GM23338 (cell line): ENCODE results near the gene SMIM13. TPM values are rescaled to one million over a fixed set of nuclear protein-coding genes. Genes with fewer than 3 reads are reported as not detected.

Source experiments
- ATAC-seq: fragments of 200-7000 bp; cut with Tn5 transposase; 3 replicates; pipeline ENCODE4 v1.9.1; 2020
- DNase-seq: peaks from one replicate; pipeline ENCODE4 v3.0.0-alpha.2; 2015; ENCODE audit warnings: low spot score
- H2AFZ ChIP-seq: fragments of 200-600 bp; sonication (generic); 2 replicates; pipeline ENCODE4 v1.8.0; 2016; ENCODE audit warnings: antibody characterized with exemption, mild to moderate bottlenecking, moderate library complexity
- H3F3A ChIP-seq: fragments of 200-600 bp; sonication (generic); replicated peaks from 2 replicates; pipeline ENCODE4 v1.8.0; 2017; ENCODE audit warnings: antibody characterized with exemption, mixed run types, low read depth
- H3K27ac ChIP-seq: fragments of 200-600 bp; sonication (generic); 2 replicates; pipeline ENCODE4 v1.6.1; 2016; ENCODE audit warnings: low read depth
- H3K27me3 ChIP-seq: fragments of 200-600 bp; sonication (generic); 2 replicates; pipeline ENCODE4 v1.8.0; 2016; ENCODE audit warnings: mild to moderate bottlenecking, mixed run types, moderate library complexity; ENCODE audit not compliant: insufficient read depth
- H3K36me3 ChIP-seq: fragments of 200-600 bp; sonication (generic); 2 replicates; pipeline ENCODE4 v1.8.0; 2016; ENCODE audit warnings: mild to moderate bottlenecking; ENCODE audit not compliant: insufficient read depth
- H3K4me1 ChIP-seq: fragments of 200-600 bp; sonication (generic); 2 replicates; pipeline ENCODE4 v1.8.0; 2016; ENCODE audit warnings: mild to moderate bottlenecking, moderate library complexity; ENCODE audit not compliant: insufficient read depth
- H3K4me2 ChIP-seq: fragments of 200-600 bp; sonication (generic); 2 replicates; pipeline ENCODE4 v1.7.1; 2017; ENCODE audit warnings: mixed run types
- H3K4me3 ChIP-seq: fragments of 200-600 bp; sonication (generic); 2 replicates; pipeline ENCODE4 v1.6.1; 2016; ENCODE audit warnings: mixed run types
- H3K79me2 ChIP-seq: fragments of 200-600 bp; sonication (generic); replicated peaks from 2 replicates; pipeline ENCODE4 v1.8.0; 2017; ENCODE audit warnings: mild to moderate bottlenecking; ENCODE audit not compliant: insufficient read depth
- H3K9me2 ChIP-seq: fragments of 200-600 bp; sonication (generic); 2 replicates; pipeline ENCODE4 v1.8.0; 2017; ENCODE audit not compliant: insufficient read depth
- H4K20me1 ChIP-seq: fragments of 200-600 bp; sonication (generic); replicated peaks from 2 replicates; pipeline ENCODE4 v1.8.0; 2017; ENCODE audit warnings: mild to moderate bottlenecking; ENCODE audit not compliant: insufficient read depth
- H3K27ac Mint-ChIP-seq: 2 replicates; pipeline ENCODE4 v1.8.0; 2020; ENCODE audit warnings: inconsistent platforms, mild to moderate bottlenecking, moderate library complexity, mixed read lengths
- H3K27me3 Mint-ChIP-seq: 3 replicates; pipeline ENCODE4 v1.8.0; 2022; ENCODE audit warnings: low read depth, mild to moderate bottlenecking, moderate library complexity, mixed read lengths, inconsistent platforms; ENCODE audit not compliant: insufficient read depth, poor library complexity
- H3K36me3 Mint-ChIP-seq: 3 replicates; pipeline ENCODE4 v1.8.0; 2021; ENCODE audit warnings: low read depth, mild to moderate bottlenecking, inconsistent platforms, moderate library complexity, mixed read lengths
- H3K4me1 Mint-ChIP-seq: 3 replicates; pipeline ENCODE4 v1.8.0; 2020; ENCODE audit warnings: mild to moderate bottlenecking, inconsistent platforms, mixed read lengths
- H3K4me3 Mint-ChIP-seq: 3 replicates; pipeline ENCODE4 v1.8.0; 2021; ENCODE audit warnings: moderate library complexity, mild to moderate bottlenecking, inconsistent platforms, mixed read lengths
- H3K9me3 Mint-ChIP-seq: 3 replicates; pipeline ENCODE4 v1.8.0; 2020; ENCODE audit warnings: moderate library complexity, mild to moderate bottlenecking, inconsistent platforms, mixed read lengths
- CTCF ChIP-seq, 2 experiments: fragments of 200-600 bp in 1 of 2; sonication (generic) in 1 of 2; conservative IDR thresholded peaks; 2 replicates each; pipeline versions ENCODE4 v1.5.1 to v1.6.1; 2016 to 2017; ENCODE audit warnings: antibody characterized with exemption in 2 of 2, low read depth in 2 of 2, mild to moderate bottlenecking in 2 of 2, moderate library complexity in 1 of 2
- NANOG ChIP-seq: IDR thresholded peaks from 2 replicates; pipeline ENCODE4 v1.6.1; 2016; ENCODE audit warnings: antibody characterized with exemption, borderline replicate concordance
- ZNF331 ChIP-seq: fragments of 250-450 bp; sonication (Bioruptor Pico); IDR thresholded peaks from 2 replicates; pipeline ENCODE4 v1.5.0; 2020; ENCODE audit warnings: low read depth, mild to moderate bottlenecking, moderate library complexity
- ZNF462 ChIP-seq: fragments of 250-450 bp; sonication (Bioruptor Pico); IDR thresholded peaks from 2 replicates; pipeline ENCODE4 v1.5.0; 2020; ENCODE audit warnings: mild to moderate bottlenecking, moderate library complexity
- polyA plus RNA-seq: library from polyadenylated mRNA; unstranded; fragments of >200 nt; fragmentation: Nextera tagmentation; extraction: Ambion mirVana; gene quantifications from 2 replicates; pipeline ENCODE4 v1.2.1, GENCODE V29; 2016
- total RNA-seq: library from RNA; depleted of rRNA; stranded (reverse); fragments of >200 nt; shearing (Covaris generic); gene quantifications from 2 replicates; pipeline ENCODE4 v1.2.3, GENCODE V29; 2014

Gene SMIM13
- total and polyA plus RNA-seq, 2 experiments from 2014 or later = 7.2 to 12.7 TPM

- peaks cover 95% of the 10 kb centered on the region for H3K79me2 ChIP-seq
- Mint-ChIP-seq H3K27me3 (peaks cover 2% of the 10 kb centered on the region), H3K4me3 (no peak overlapping the region)
These were observed 28.7 kb downstream of the SMIM13 start for GRCh38 chr6:11122380-11122779.

GRCh38 chr6:11123978-11124377 is 30.3 kb downstream of the SMIM13 start:
- no peaks in the 10 kb centered on the region for H3K27me3 ChIP-seq
- H3K4me3 ChIP-seq = no peak overlapping the region
- no peak overlapping the region for H2AFZ ChIP-seq
- peaks cover 18% of the 10 kb centered on the region for H4K20me1 ChIP-seq
- H3F3A ChIP-seq = no peaks in the 10 kb centered on the region
- peaks cover 2% of the 10 kb centered on the region for H3K27me3 Mint-ChIP-seq
- H3K9me2 ChIP-seq = peaks cover 13% of the 10 kb centered on the region; the same call in 1 of the 2 replicates
- H3K4me1 Mint-ChIP-seq = peaks cover 16% of the 10 kb centered on the region
- H3K4me1 ChIP-seq = peaks cover 5% of the 10 kb centered on the region; the same call in 1 of the 2 replicates
- peaks cover 12% of the 10 kb centered on the region for H3K36me3 Mint-ChIP-seq
- no peak for TF ChIP-seq ZNF462 (CRISPR knock-in tag)
- peak in 1 of 2 experiments; percentile 34; a peak in 2 of 4 replicates for TF ChIP-seq CTCF (conservative IDR thresholded peaks at IDR 0.05; ENCODE audit: low read depth in 2 of 2)
- peaks cover 88% of the 10 kb centered on the region for H3K79me2 ChIP-seq
- no peaks in the 10 kb centered on the region for H3K9me3 Mint-ChIP-seq
- no peak overlapping the region for H3K4me3 Mint-ChIP-seq
- DNase-seq (no peak), ATAC-seq (no peak)
- H3K4me2 ChIP-seq = no peak overlapping the region
- no peak overlapping the region for H3K27ac Mint-ChIP-seq
- no peak overlapping the region for H3K27ac ChIP-seq
- H3K36me3 ChIP-seq = no peaks in the 10 kb centered on the region

More at GRCh38 chr6:11122380-11122779, 28.7 kb downstream of the SMIM13 start:
- Histone ChIP-seq H3K4me2 (no peak overlapping the region), H3K4me1 (peaks cover 5% of the 10 kb centered on the region; the same call in 1 of the 2 replicates), H3K27ac (no peak overlapping the region), H3K27me3 (no peaks in the 10 kb centered on the region), H3K9me2 (peaks cover 8% of the 10 kb centered on the region; the same call in 1 of the 2 replicates), H3F3A (no peaks in the 10 kb centered on the region), H4K20me1 (peaks cover 22% of the 10 kb centered on the region), H3K4me3 (no peak overlapping the region), H3K36me3 (no peaks in the 10 kb centered on the region), H2AFZ (no peak overlapping the region)
- Mint-ChIP-seq H3K9me3 (no peaks in the 10 kb centered on the region), H3K27ac (no peak overlapping the region), H3K36me3 (peaks cover 10% of the 10 kb centered on the region), H3K4me1 (peaks cover 15% of the 10 kb centered on the region)
- TF ChIP-seq ZNF331 (CRISPR knock-in tag) (no peak), NANOG (no peak)
- no peak for DNase-seq
- no peak for ATAC-seq
